HG02885 (cell line): ENCODE measurements around the gene EFHC1.

ENCODE experiments used
- ATAC-seq: cut with Tn5 transposase; IDR thresholded peaks from one replicate; pipeline ENCODE4 v1.9.1; 2021; ENCODE audit warnings: mild to moderate bottlenecking; ENCODE audit not compliant: unreplicated experiment, poor library complexity

The EFHC1 gene

GRCh38 chr6:52550014-52550575 is 130.0 kb downstream of the EFHC1 start:
- no peak for ATAC-seq

- ATAC-seq = no peak
Observed at GRCh38 chr6:52550870-52551269, 130.7 kb downstream of the EFHC1 start.

- no peak for ATAC-seq
Observed at GRCh38 chr6:52551483-52552277, 131.5 kb downstream of the EFHC1 start.

GRCh38 chr6:52552278-52552643 is 132.1 kb downstream of the EFHC1 start:
- ATAC-seq = peak; percentile 97

- no peak for ATAC-seq
Observed at GRCh38 chr6:52553158-52553557, 133.0 kb downstream of the EFHC1 start.

- no peak for ATAC-seq
Observed at GRCh38 chr6:52553719-52554118, 133.6 kb downstream of the EFHC1 start.

- ATAC-seq = no peak
Observed at GRCh38 chr6:52554684-52555280, 134.6 kb downstream of the EFHC1 start.

- no peak for ATAC-seq
Observed at GRCh38 chr6:52555518-52556233, 135.5 kb downstream of the EFHC1 start.

GRCh38 chr6:52557389-52558265 is 137.5 kb downstream of the EFHC1 start:
- no peak for ATAC-seq

- ATAC-seq = no peak
Observed at GRCh38 chr6:52558266-52559000, 138.3 kb downstream of the EFHC1 start.

GRCh38 chr6:52560462-52560861 is 140.3 kb downstream of the EFHC1 start:
- no peak for ATAC-seq

GRCh38 chr6:52562911-52563310 is 142.8 kb downstream of the EFHC1 start:
- no peak for ATAC-seq

- ATAC-seq = no peak
Observed at GRCh38 chr6:52564856-52565255, 144.7 kb downstream of the EFHC1 start.

GRCh38 chr6:52566201-52566600 is 146.1 kb downstream of the EFHC1 start:
- peak; percentile 54 for ATAC-seq

GRCh38 chr6:52566853-52567279 is 146.7 kb downstream of the EFHC1 start:
- no peak for ATAC-seq

- ATAC-seq = no peak
Observed at GRCh38 chr6:52568320-52568719, 148.2 kb downstream of the EFHC1 start.

GRCh38 chr6:52570291-52570700 is 150.2 kb downstream of the EFHC1 start:
- no peak for ATAC-seq

- ATAC-seq = no peak
Observed at GRCh38 chr6:52571099-52571755, 151.1 kb downstream of the EFHC1 start.

GRCh38 chr6:52572536-52572935 is 152.4 kb downstream of the EFHC1 start:
- ATAC-seq = no peak
